DND-41 (cell line): ENCODE results near the gene ERG.

Experiments used
- ATAC-seq: fragments of 200-7000 bp; cut with Tn5 transposase; 3 replicates; pipeline ENCODE4 v1.9.1; 2021; ENCODE audit warnings: low read depth; ENCODE audit not compliant: insufficient read depth
- DNase-seq: peaks from one replicate; pipeline ENCODE4 v3.0.0-alpha.2; 2020
- H2AFZ ChIP-seq: 2 replicates; pipeline ENCODE4 v1.6.0; 2012; ENCODE audit warnings: low read depth, low read length
- H3K27ac ChIP-seq: 2 replicates; pipeline ENCODE4 v1.5.1; 2012; ENCODE audit warnings: low read length, inconsistent platforms
- H3K27me3 ChIP-seq: fragments of 200-600 bp; sonication (generic); 2 replicates; pipeline ENCODE4 v1.6.0; 2012; ENCODE audit warnings: low read length, mild to moderate bottlenecking, inconsistent platforms; ENCODE audit not compliant: insufficient read depth, poor library complexity
- H3K36me3 ChIP-seq: 2 replicates; pipeline ENCODE4 v1.5.1; 2012; ENCODE audit warnings: low read length, inconsistent platforms; ENCODE audit not compliant: insufficient read depth
- H3K4me1 ChIP-seq: 2 replicates; pipeline ENCODE4 v1.5.1; 2012; ENCODE audit warnings: mild to moderate bottlenecking, low read length; ENCODE audit not compliant: insufficient read depth
- H3K4me2 ChIP-seq: 2 replicates; pipeline ENCODE4 v1.6.0; 2012; ENCODE audit warnings: mild to moderate bottlenecking, moderate library complexity, low read length, inconsistent platforms; ENCODE audit not compliant: insufficient read depth
- H3K4me3 ChIP-seq, 2 experiments: fragments of 200-600 bp in 1 of 2; shearing (Covaris generic) in 1 of 2; 2 replicates each; pipeline ENCODE4 v1.5.1; 2012 to 2016; ENCODE audit warnings: inconsistent platforms in 2 of 2, low read length in 2 of 2, mild to moderate bottlenecking in 2 of 2, low read depth in 1 of 2, moderate library complexity in 1 of 2
- H3K79me2 ChIP-seq: 2 replicates; pipeline ENCODE4 v1.6.0; 2012; ENCODE audit warnings: low read length, inconsistent platforms; ENCODE audit not compliant: insufficient read depth
- H3K9ac ChIP-seq: 2 replicates; pipeline ENCODE4 v1.6.0; 2012; ENCODE audit warnings: low read depth, mild to moderate bottlenecking, inconsistent platforms, low read length, moderate library complexity
- H3K9me3 ChIP-seq: 2 replicates; pipeline ENCODE4 v1.5.1; 2012; ENCODE audit warnings: low read length, moderate library complexity, mild to moderate bottlenecking, inconsistent platforms; ENCODE audit not compliant: insufficient read depth, severe bottlenecking
- H4K20me1 ChIP-seq: 2 replicates; pipeline ENCODE4 v1.6.0; 2012; ENCODE audit warnings: low read length; ENCODE audit not compliant: insufficient read depth
- EZH2 ChIP-seq: IDR thresholded peaks from 3 replicates; pipeline ENCODE4 v1.6.1; 2012; ENCODE audit warnings: borderline replicate concordance, low read depth, mild to moderate bottlenecking, moderate library complexity, low read length, inconsistent platforms; ENCODE audit not compliant: severe bottlenecking
- TF ChIP-seq, protein P1 (sequence below): IDR thresholded peaks from 2 replicates; pipeline ENCODE4 v1.5.1; 2012; ENCODE audit warnings: borderline replicate concordance, low read length, moderate library complexity, mild to moderate bottlenecking; ENCODE audit not compliant: poor library complexity, severe bottlenecking; ENCODE audit errors: extremely low read depth

The ERG gene

DNA sequence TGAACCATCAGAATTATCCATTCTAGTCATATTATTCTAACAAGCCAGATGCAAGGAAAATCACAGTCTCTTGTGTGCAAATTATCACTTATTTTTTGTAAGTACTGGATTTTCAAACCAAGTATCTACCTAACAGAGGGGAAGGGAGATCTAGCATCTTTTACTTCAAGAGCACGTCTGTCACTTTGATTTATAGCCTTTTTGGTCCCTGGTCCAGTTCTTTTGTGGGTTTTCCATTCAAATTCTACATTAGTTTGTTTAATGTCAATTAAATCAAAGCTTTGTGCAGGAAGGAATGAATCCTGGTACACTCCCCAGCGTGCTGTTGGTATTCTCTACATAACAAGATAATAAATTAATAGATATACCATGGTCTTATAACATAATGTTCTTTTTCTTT is 43.6 kb downstream of the ERG start:
- no peak overlapping the region for H3K27ac ChIP-seq
- H3K9me3 ChIP-seq: no peaks in the 10 kb centered on the region
- no peaks in the 10 kb centered on the region for H3K4me1 ChIP-seq
- H4K20me1 ChIP-seq: no peaks in the 10 kb centered on the region
- ATAC-seq: no peak
- no peak overlapping the region for H3K9ac ChIP-seq
- no peaks in the 10 kb centered on the region for H3K36me3 ChIP-seq
- no peak overlapping the region for H2AFZ ChIP-seq
- H3K27me3 ChIP-seq: peaks cover 5% of the 10 kb centered on the region
- H3K4me3 ChIP-seq: no peak overlapping the region
- H3K4me2 ChIP-seq: no peak overlapping the region
- no peak for DNase-seq
- H3K79me2 ChIP-seq: no peaks in the 10 kb centered on the region
- no peak for TF ChIP-seq EZH2
- TF ChIP-seq, protein P1, sequence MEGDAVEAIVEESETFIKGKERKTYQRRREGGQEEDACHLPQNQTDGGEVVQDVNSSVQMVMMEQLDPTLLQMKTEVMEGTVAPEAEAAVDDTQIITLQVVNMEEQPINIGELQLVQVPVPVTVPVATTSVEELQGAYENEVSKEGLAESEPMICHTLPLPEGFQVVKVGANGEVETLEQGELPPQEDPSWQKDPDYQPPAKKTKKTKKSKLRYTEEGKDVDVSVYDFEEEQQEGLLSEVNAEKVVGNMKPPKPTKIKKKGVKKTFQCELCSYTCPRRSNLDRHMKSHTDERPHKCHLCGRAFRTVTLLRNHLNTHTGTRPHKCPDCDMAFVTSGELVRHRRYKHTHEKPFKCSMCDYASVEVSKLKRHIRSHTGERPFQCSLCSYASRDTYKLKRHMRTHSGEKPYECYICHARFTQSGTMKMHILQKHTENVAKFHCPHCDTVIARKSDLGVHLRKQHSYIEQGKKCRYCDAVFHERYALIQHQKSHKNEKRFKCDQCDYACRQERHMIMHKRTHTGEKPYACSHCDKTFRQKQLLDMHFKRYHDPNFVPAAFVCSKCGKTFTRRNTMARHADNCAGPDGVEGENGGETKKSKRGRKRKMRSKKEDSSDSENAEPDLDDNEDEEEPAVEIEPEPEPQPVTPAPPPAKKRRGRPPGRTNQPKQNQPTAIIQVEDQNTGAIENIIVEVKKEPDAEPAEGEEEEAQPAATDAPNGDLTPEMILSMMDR: no peak

DNA sequence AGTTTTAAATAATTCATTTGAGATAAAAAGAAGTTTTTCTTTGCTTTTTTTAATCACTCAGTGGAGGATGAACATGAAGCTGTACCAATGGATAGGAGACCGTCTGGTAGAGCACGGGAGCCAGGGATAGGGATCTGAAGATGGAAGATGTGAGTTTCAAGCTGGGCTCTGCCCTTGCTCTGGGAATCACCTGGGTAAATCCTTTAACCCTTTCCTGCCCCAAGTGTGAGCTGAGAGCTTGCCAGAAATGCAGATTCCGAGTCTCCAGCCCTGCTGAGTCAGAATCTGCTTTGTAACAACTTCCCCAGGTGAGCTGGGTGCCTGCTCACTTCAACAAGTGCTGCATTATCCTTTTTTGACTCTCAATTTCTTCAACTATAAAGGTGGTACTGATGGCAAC is 44.1 kb downstream of the ERG start:
- Histone ChIP-seq H3K9ac (no peak overlapping the region), H3K36me3 (no peaks in the 10 kb centered on the region), H4K20me1 (no peaks in the 10 kb centered on the region), H3K4me2 (no peak overlapping the region), H3K4me1 (no peaks in the 10 kb centered on the region), H3K4me3 (no peak overlapping the region), H2AFZ (no peak overlapping the region), H3K27me3 (peaks cover 5% of the 10 kb centered on the region), H3K79me2 (no peaks in the 10 kb centered on the region), H3K27ac (no peak overlapping the region), H3K9me3 (no peaks in the 10 kb centered on the region)
- TF ChIP-seq, protein P1: no peak
- TF ChIP-seq EZH2: no peak
- ATAC-seq (no peak), DNase-seq (no peak)

DNA sequence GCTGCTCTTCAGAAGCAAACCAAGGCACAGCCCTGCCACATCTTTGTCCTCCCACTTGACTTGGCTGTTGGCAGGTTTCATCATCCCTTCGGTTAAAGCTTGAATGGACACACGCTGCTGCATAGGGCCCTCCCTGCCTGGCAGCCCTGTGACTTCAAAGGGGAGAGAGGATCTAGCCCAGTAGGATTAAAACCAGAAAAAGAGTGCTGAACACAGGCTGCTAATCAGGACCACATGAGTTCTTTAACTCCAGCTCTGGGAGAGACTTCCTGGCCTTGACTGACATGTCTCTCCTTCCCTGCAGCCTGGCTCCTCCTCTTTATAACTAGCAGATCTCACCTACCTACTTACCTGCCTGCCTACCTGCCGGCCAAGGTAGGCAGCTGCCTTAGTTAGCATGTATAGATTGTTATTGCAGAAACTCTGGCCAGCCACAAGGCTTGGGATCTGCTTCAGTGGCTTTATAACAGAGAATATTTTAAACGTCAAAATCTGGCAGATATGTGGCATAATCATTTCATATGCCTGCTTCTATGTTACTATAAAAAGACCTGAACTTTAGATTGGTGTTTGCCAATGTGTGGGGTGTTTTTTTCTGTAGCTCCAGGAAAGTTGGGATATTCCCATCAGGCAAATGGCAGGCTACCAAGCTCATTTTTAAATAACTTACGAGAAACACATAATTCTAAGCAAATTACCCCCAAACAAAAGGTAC is 49.4 kb downstream of the ERG start:
- H3K27ac ChIP-seq: no peak overlapping the region
- H3K4me2 ChIP-seq: no peak overlapping the region
- H3K79me2 ChIP-seq: no peaks in the 10 kb centered on the region
- ATAC-seq: no peak
- H4K20me1 ChIP-seq: no peaks in the 10 kb centered on the region
- no peaks in the 10 kb centered on the region for H3K36me3 ChIP-seq
- no peaks in the 10 kb centered on the region for H3K4me1 ChIP-seq
- DNase-seq: no peak
- TF ChIP-seq, protein P1: no peak
- no peak for TF ChIP-seq EZH2
- H3K27me3 ChIP-seq: peaks cover 19% of the 10 kb centered on the region
- no peak overlapping the region for H3K4me3 ChIP-seq
- H2AFZ ChIP-seq: no peak overlapping the region
- no peaks in the 10 kb centered on the region for H3K9me3 ChIP-seq
- no peak overlapping the region for H3K9ac ChIP-seq
